ENCODE data around the gene CDH4. TPM values are rescaled to one million over a fixed set of nuclear protein-coding genes. Genes with fewer than 3 reads are reported as not detected.

The CDH4 gene
- total and polyA plus RNA-seq, 2 of the 8 experiments (the other 6 are each of a cell fraction or from before 2014, with no cell fraction given): 4.3 to 7.9 TPM

GRCh38 chr20:61539706-61540360 lies 287.8 kb downstream of the CDH4 start:
- H3K79me1 ChIP-seq (ENCODE audit: low read depth, low read length): no peaks in the 10 kb centered on the region
- no peak overlapping the region for H2BK5ac ChIP-seq (ENCODE audit: low read depth, low read length)
- H3K9ac ChIP-seq (replicated peaks in 1 of 4; ENCODE audit: extremely low read depth in 1 of 4, low read depth in 3 of 4, low read length in 3 of 4): no peak overlapping the region
- WGBS, 2 experiments (ENCODE audit: extremely low coverage in 1 of 2, insufficient coverage in 1 of 2, insufficient read length in 1 of 2, insufficient replicate concordance in 2 of 2, low coverage in 1 of 2, low lambda C conversion rate in 2 of 2, missing lambda C conversion rate in 1 of 2): 92% methylated on average over 19 of the region's 19 CpGs; no CpG with 5 or more reads in 1 of the 2 experiments
- TF ChIP-seq RFX5 (IDR thresholded peaks at IDR 0.05; ENCODE audit: borderline replicate concordance, low read depth, low read length) (no peak), HDAC6 (IDR thresholded peaks at IDR 0.05; ENCODE audit: low read depth, low read length) (no peak)
- H3K56ac ChIP-seq (replicated peaks; ENCODE audit: insufficient read length, low read depth, low read length): no peak overlapping the region
- DNase-seq (ENCODE audit: low read depth in 1 of 2, low spot score in 2 of 2) (no peak), FAIRE-seq (no peak)
- H3K18ac ChIP-seq (ENCODE audit: extremely low read depth, low read length): no peak overlapping the region
- H4K20me1 ChIP-seq (replicated peaks in 1 of 2; ENCODE audit: control insufficient read depth in 1 of 2, insufficient read depth in 2 of 2, low read length in 2 of 2): no peaks in the 10 kb centered on the region
- H3K36me3 ChIP-seq (ENCODE audit: control insufficient read depth in 2 of 4, insufficient read depth in 4 of 4, low read length in 3 of 4): no peaks in the 10 kb centered on the region
- no peak overlapping the region for H3K14ac ChIP-seq (ENCODE audit: insufficient read length)
- no peak overlapping the region for H2AFZ ChIP-seq (ENCODE audit: low read length)
- H3K23me2 ChIP-seq (ENCODE audit: low read depth, low read length): no peaks in the 10 kb centered on the region
- no peak overlapping the region for H3K27ac ChIP-seq (ENCODE audit: low read depth, low read length)
- H4K8ac ChIP-seq (ENCODE audit: extremely low read depth, insufficient read depth, low read length): no peak overlapping the region
- no peak overlapping the region for H4K91ac ChIP-seq (replicated peaks; ENCODE audit: insufficient read length, low read length)
- no peak overlapping the region for H3K4ac ChIP-seq (replicated peaks; ENCODE audit: insufficient read length, low read depth, low read length)
- no peak overlapping the region for H4K5ac ChIP-seq (ENCODE audit: insufficient read length, low read depth, low read length)
- H2BK15ac ChIP-seq (ENCODE audit: low read length): no peak overlapping the region
- no peak overlapping the region for H2BK20ac ChIP-seq (ENCODE audit: low read length)
- H2AK5ac ChIP-seq (ENCODE audit: low read depth, low read length): no peak overlapping the region
- ChIA-PET POLR2A (ENCODE audit: partially characterized antibody) (no interaction called here), CTCF (ENCODE audit: partially characterized antibody) (interaction anchor here (1.0 to 1.1 kb wide), 3 partner anchors 60 to 311 kb away, joined by 3 to 4 read pairs (median 4); no protein-coding TSS in a partner anchor)
- peaks cover 0 to 5% (median 2%) of the 10 kb centered on the region in 4 experiments; a peak in 4 of 7 replicates for H3K27me3 ChIP-seq (replicated peaks in 1 of 4; ENCODE audit: control insufficient read depth in 3 of 4, extremely low read depth in 1 of 4, insufficient read depth in 3 of 4, low read length in 3 of 4)
- H2BK120ac ChIP-seq (replicated peaks; ENCODE audit: low read depth, low read length): no peak overlapping the region
- no peaks in the 10 kb centered on the region; a peak in 1 of 7 replicates for H3K4me1 ChIP-seq (replicated peaks in 1 of 4; ENCODE audit: control insufficient read depth in 3 of 4, insufficient read depth in 4 of 4, low read length in 3 of 4)
- H3K9me3 ChIP-seq (ENCODE audit: insufficient read depth in 2 of 2, low read depth in 1 of 2, low read length in 1 of 2): no peaks in the 10 kb centered on the region
- H3K79me2 ChIP-seq (ENCODE audit: control insufficient read depth in 1 of 2, insufficient read depth in 2 of 2, low read length in 2 of 2): no peaks in the 10 kb centered on the region
- no peak overlapping the region for H3K4me3 ChIP-seq (ENCODE audit: extremely low read depth in 1 of 4, insufficient read depth in 2 of 4, low read depth in 3 of 4, low read length in 4 of 4)
- H3K4me2 ChIP-seq (ENCODE audit: insufficient read depth in 1 of 2, low read depth in 2 of 2, low read length in 2 of 2): no peak overlapping the region
- 0 out of 2 replicates have a peak overlapping the region, but pooled peaks have one; percentile 50 for H2BK12ac ChIP-seq (ENCODE audit: low read depth, low read length)
- H3K23ac ChIP-seq (ENCODE audit: insufficient read length): no peak overlapping the region

All from H1 (cell line).